Progenitor cell of endocrine pancreas (in vitro differentiated cells): Measurements from ENCODE around the gene SPOCK1. TPM values are rescaled to one million over a fixed set of nuclear protein-coding genes. Genes with fewer than 3 reads are reported as not detected.

Source experiments
- DNase-seq: peaks from one replicate; pipeline ENCODE4 v3.0.0; 2021; ENCODE audit warnings: low spot score; ENCODE audit not compliant: unreplicated experiment
- H3K27ac Mint-ChIP-seq: 2 replicates; pipeline ENCODE4 v1.8.0; 2021; ENCODE audit warnings: mild to moderate bottlenecking, moderate library complexity, mixed read lengths
- H3K27me3 Mint-ChIP-seq: 2 replicates; pipeline ENCODE4 v1.8.0; 2021; ENCODE audit warnings: mixed read lengths
- H3K36me3 Mint-ChIP-seq: 2 replicates; pipeline ENCODE4 v1.8.0; 2022; ENCODE audit warnings: mixed read lengths; ENCODE audit not compliant: insufficient read depth
- H3K4me1 Mint-ChIP-seq: 2 replicates; pipeline ENCODE4 v1.8.0; 2021; ENCODE audit warnings: low read depth, mixed read lengths
- H3K4me3 Mint-ChIP-seq: 2 replicates; pipeline ENCODE4 v1.8.0; 2021; ENCODE audit warnings: low read depth, mild to moderate bottlenecking, moderate library complexity, mixed read lengths
- H3K9me3 Mint-ChIP-seq: 2 replicates; pipeline ENCODE4 v1.8.0; 2021; ENCODE audit warnings: low read depth, mixed read lengths
- CTCF ChIP-seq: fragments of 200-600 bp; sonication (generic); IDR thresholded peaks from one replicate; pipeline ENCODE4 v1.5.0; 2021; ENCODE audit warnings: antibody characterized with exemption, mild to moderate bottlenecking; ENCODE audit not compliant: unreplicated experiment
- total RNA-seq: library from RNA; stranded (reverse); gene quantifications from 2 replicates; pipeline ENCODE4 v1.2.1, GENCODE V29; 2021

Gene SPOCK1
- total RNA-seq, 1 donor from 2014 or later, result 41.4 TPM

GRCh38 chr5:137136991-137137632, 362.0 kb downstream of the SPOCK1 start:
- Mint-ChIP-seq H3K27ac (no peak overlapping the region), H3K4me3 (no peak overlapping the region), H3K9me3 (no peaks in the 10 kb centered on the region), H3K36me3 (no peaks in the 10 kb centered on the region), H3K27me3 (peaks cover 3% of the 10 kb centered on the region), H3K4me1 (peaks cover 30% of the 10 kb centered on the region)
- no peak for TF ChIP-seq CTCF
- DNase-seq, result no peak

- H3K27me3 Mint-ChIP-seq, result no peaks in the 10 kb centered on the region
- no peak for TF ChIP-seq CTCF
- no peaks in the 10 kb centered on the region for H3K9me3 Mint-ChIP-seq
- H3K27ac Mint-ChIP-seq, result no peak overlapping the region
- no peak for DNase-seq
- no peak overlapping the region for H3K4me3 Mint-ChIP-seq
- H3K36me3 Mint-ChIP-seq, result no peaks in the 10 kb centered on the region
- H3K4me1 Mint-ChIP-seq, result peaks cover 25% of the 10 kb centered on the region
Observed at GRCh38 chr5:137134920-137135532, 364.1 kb downstream of the SPOCK1 start.

- H3K9me3 Mint-ChIP-seq, result peaks cover 8% of the 10 kb centered on the region
- H3K27ac Mint-ChIP-seq, result no peak overlapping the region
- peaks cover 3% of the 10 kb centered on the region for H3K27me3 Mint-ChIP-seq
- peaks cover 11% of the 10 kb centered on the region for H3K4me1 Mint-ChIP-seq
- no peak for TF ChIP-seq CTCF
- DNase-seq, result no peak
- no peak overlapping the region for H3K4me3 Mint-ChIP-seq
- H3K36me3 Mint-ChIP-seq, result no peaks in the 10 kb centered on the region
Observed at GRCh38 chr5:137129886-137130680, 369.0 kb downstream of the SPOCK1 start.

GRCh38 chr5:137128012-137128411, 371.1 kb downstream of the SPOCK1 start:
- Mint-ChIP-seq H3K4me3 (no peak overlapping the region), H3K27ac (no peak overlapping the region), H3K4me1 (no peaks in the 10 kb centered on the region), H3K36me3 (no peaks in the 10 kb centered on the region), H3K9me3 (peaks cover 8% of the 10 kb centered on the region), H3K27me3 (peaks cover 3% of the 10 kb centered on the region)
- TF ChIP-seq CTCF, result no peak
- no peak for DNase-seq

GRCh38 chr5:137126829-137127228, 372.3 kb downstream of the SPOCK1 start:
- Mint-ChIP-seq H3K27ac (no peak overlapping the region), H3K4me1 (peaks cover 10% of the 10 kb centered on the region), H3K9me3 (peaks cover 8% of the 10 kb centered on the region), H3K4me3 (no peak overlapping the region), H3K27me3 (peaks cover 3% of the 10 kb centered on the region), H3K36me3 (no peaks in the 10 kb centered on the region)
- no peak for TF ChIP-seq CTCF
- no peak for DNase-seq
